Keratinocyte (primary cell): ENCODE measurements around the gene TAOK3.
"Not testable (repeated sequence)": the region's sequence is repeated elsewhere in the genome, so short reads cannot be mapped to it uniquely, and the experiment has no call there.

Experiments
- EZH2 ChIP-seq: IDR thresholded peaks from one replicate; pipeline ENCODE4 v1.6.1; 2012; ENCODE audit warnings: inconsistent platforms, mild to moderate bottlenecking, low read length, moderate library complexity
- TF ChIP-seq, protein P1 (sequence below), 3 experiments: IDR thresholded peaks in 1 of 3; conservative IDR thresholded peaks in 1 of 3; optimal IDR thresholded peaks in 1 of 3; 2 replicates in 2 of 3; 3 replicates in 1 of 3; pipeline versions ENCODE3 to v1.5.1; 2011; ENCODE audit warnings: low read length in 3 of 3, mild to moderate bottlenecking in 3 of 3, moderate library complexity in 2 of 3, control low read depth in 1 of 3, inconsistent platforms in 1 of 3; ENCODE audit not compliant: insufficient read depth in 2 of 3; ENCODE audit errors: extremely low read depth in 1 of 3

DNA sequence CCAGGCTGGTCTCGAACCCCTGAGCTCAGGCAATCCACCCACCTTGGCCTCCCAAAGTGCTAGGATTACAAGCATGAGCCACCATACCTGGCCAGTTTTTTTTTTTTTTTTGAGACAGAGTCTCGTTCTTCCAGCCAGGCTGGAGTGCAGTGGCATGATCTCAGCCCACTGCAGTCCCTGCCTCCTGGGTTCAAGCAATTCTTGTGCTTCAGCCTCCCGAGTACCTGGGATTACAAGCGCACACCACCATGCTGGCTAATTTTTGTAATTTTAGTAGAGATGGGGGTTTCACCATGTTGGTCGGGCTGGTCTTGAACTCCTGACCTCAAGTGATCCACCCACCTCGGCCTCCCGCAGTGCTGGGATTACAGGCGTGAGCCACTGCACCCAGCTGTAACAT, 35.5 kb upstream of the TAOK3 start:
- TF ChIP-seq, protein P1, sequence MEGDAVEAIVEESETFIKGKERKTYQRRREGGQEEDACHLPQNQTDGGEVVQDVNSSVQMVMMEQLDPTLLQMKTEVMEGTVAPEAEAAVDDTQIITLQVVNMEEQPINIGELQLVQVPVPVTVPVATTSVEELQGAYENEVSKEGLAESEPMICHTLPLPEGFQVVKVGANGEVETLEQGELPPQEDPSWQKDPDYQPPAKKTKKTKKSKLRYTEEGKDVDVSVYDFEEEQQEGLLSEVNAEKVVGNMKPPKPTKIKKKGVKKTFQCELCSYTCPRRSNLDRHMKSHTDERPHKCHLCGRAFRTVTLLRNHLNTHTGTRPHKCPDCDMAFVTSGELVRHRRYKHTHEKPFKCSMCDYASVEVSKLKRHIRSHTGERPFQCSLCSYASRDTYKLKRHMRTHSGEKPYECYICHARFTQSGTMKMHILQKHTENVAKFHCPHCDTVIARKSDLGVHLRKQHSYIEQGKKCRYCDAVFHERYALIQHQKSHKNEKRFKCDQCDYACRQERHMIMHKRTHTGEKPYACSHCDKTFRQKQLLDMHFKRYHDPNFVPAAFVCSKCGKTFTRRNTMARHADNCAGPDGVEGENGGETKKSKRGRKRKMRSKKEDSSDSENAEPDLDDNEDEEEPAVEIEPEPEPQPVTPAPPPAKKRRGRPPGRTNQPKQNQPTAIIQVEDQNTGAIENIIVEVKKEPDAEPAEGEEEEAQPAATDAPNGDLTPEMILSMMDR (optimal IDR thresholded peaks at IDR 0.05 in 1 of 3, IDR thresholded peaks at IDR 0.05 in 1 of 3, conservative IDR thresholded peaks at IDR 0.05 in 1 of 3; ENCODE audit: extremely low read depth in 1 of 3, insufficient read depth in 2 of 3, low read length in 3 of 3): not testable (repeated sequence)
- not testable (repeated sequence) for TF ChIP-seq EZH2
